ENCODE measurements around the gene NPC2.
"Not testable (repeated sequence)": the region's sequence is repeated elsewhere in the genome, so short reads cannot be mapped to it uniquely, and the experiment has no call there.

The NPC2 gene

GRCh38 chr14:74492776-74493342 lies at the start of gene NPC2:
Gene NPC2 (minus strand): TSS chr14:74493305. CDS start chr14:74493274, 31 bp downstream.
- no peak for DNase-seq (ENCODE audit: low read depth)
- H3K4me3 ChIP-seq (ENCODE audit: control insufficient read depth, low read depth, low read length), result peak within 1 kb of the TSS; percentile 99
- no peak for TF ChIP-seq CTCF (conservative IDR thresholded peaks at IDR 0.05; ENCODE audit: control insufficient read depth, insufficient read depth, low read depth, low read length)

- DNase-seq (ENCODE audit: low read depth), result no peak
- no peak for TF ChIP-seq CTCF (conservative IDR thresholded peaks at IDR 0.05; ENCODE audit: control insufficient read depth, insufficient read depth, low read depth, low read length)
- no peak overlapping the region for H3K4me3 ChIP-seq (ENCODE audit: control insufficient read depth, low read depth, low read length)
These were observed 49.1 kb upstream of the NPC2 start for GRCh38 chr14:74542056-74542685.

- no peak for DNase-seq (ENCODE audit: low read depth)
- no peak for TF ChIP-seq CTCF (conservative IDR thresholded peaks at IDR 0.05; ENCODE audit: control insufficient read depth, insufficient read depth, low read depth, low read length)
- no peak overlapping the region for H3K4me3 ChIP-seq (ENCODE audit: control insufficient read depth, low read depth, low read length)
These were observed 48.1 kb upstream of the NPC2 start for GRCh38 chr14:74541225-74541624.

- TF ChIP-seq CTCF (conservative IDR thresholded peaks at IDR 0.05; ENCODE audit: control insufficient read depth, insufficient read depth, low read depth, low read length), result no peak
- DNase-seq (ENCODE audit: low read depth), result no peak
- H3K4me3 ChIP-seq (ENCODE audit: control insufficient read depth, low read depth, low read length), result no peak overlapping the region
These were observed 46.4 kb upstream of the NPC2 start for GRCh38 chr14:74539503-74539902.

- no peak overlapping the region for H3K4me3 ChIP-seq (ENCODE audit: control insufficient read depth, low read depth, low read length)
- TF ChIP-seq CTCF (conservative IDR thresholded peaks at IDR 0.05; ENCODE audit: control insufficient read depth, insufficient read depth, low read depth, low read length), result no peak
- no peak for DNase-seq (ENCODE audit: low read depth)
These were observed 45.6 kb upstream of the NPC2 start for GRCh38 chr14:74538411-74539391.

- H3K4me3 ChIP-seq (ENCODE audit: control insufficient read depth, low read depth, low read length); DNase-seq (ENCODE audit: low read depth): not testable (repeated sequence)
These were observed 43.2 kb upstream of the NPC2 start for GRCh38 chr14:74536336-74536735.

Data from fibroblast of mammary gland (primary cell).